Activated gamma-delta T cell treated with Interleukin-2 at 50 U/mL for 16 hours (primary cell): ENCODE measurements around the gene PORCN.

ENCODE experiments used
- DNase-seq: peaks from one replicate; pipeline ENCODE4 v3.0.0-alpha.2; 2020

PORCN gene

GRCh38 chrX:48508400-48509244, at the start of gene PORCN:
Gene PORCN, plus strand, starts transcription at chrX:48508992. Its CDS starts 829 bp downstream, at chrX:48509821.
- DNase-seq, result peak; percentile 77

- DNase-seq, result no peak
These were observed 49.3 kb upstream of the PORCN start for GRCh38 chrX:48459483-48459882.

GRCh38 chrX:48460031-48460430, 48.8 kb upstream of the PORCN start:
- DNase-seq, result no peak

- DNase-seq, result no peak
These were observed 48.2 kb upstream of the PORCN start for GRCh38 chrX:48460606-48461005.

- no peak for DNase-seq
These were observed 47.0 kb upstream of the PORCN start for GRCh38 chrX:48461830-48462229.

- DNase-seq, result no peak
These were observed 43.4 kb upstream of the PORCN start for GRCh38 chrX:48465336-48465933.

- no peak for DNase-seq
These were observed 42.1 kb upstream of the PORCN start for GRCh38 chrX:48466696-48467095.

- DNase-seq, result no peak
These were observed 41.5 kb upstream of the PORCN start for GRCh38 chrX:48467281-48467761.

- DNase-seq, result peak; percentile 16
These were observed 40.5 kb upstream of the PORCN start for GRCh38 chrX:48468247-48468671.

- peak; percentile 29 for DNase-seq
These were observed 39.8 kb upstream of the PORCN start for GRCh38 chrX:48468693-48469691.

GRCh38 chrX:48470110-48470832, 38.5 kb upstream of the PORCN start, which contains the start of gene SLC38A5:
Gene SLC38A5, minus strand, starts transcription at chrX:48470260. Its CDS starts 2,336 bp downstream, at chrX:48467924.
- no peak for DNase-seq

- no peak for DNase-seq
These were observed 38.0 kb upstream of the PORCN start for GRCh38 chrX:48470833-48471118.

- no peak for DNase-seq
These were observed 37.3 kb upstream of the PORCN start for GRCh38 chrX:48471504-48471903.

GRCh38 chrX:48472225-48472624, 36.6 kb upstream of the PORCN start:
- DNase-seq, result no peak

- no peak for DNase-seq
These were observed 35.7 kb upstream of the PORCN start for GRCh38 chrX:48472851-48473703.

GRCh38 chrX:48473704-48473990, 35.1 kb upstream of the PORCN start:
- DNase-seq, result no peak

GRCh38 chrX:48474127-48474526, 34.7 kb upstream of the PORCN start:
- no peak for DNase-seq

GRCh38 chrX:48474581-48474980, 34.2 kb upstream of the PORCN start:
- no peak for DNase-seq

- DNase-seq, result no peak
These were observed 33.5 kb upstream of the PORCN start for GRCh38 chrX:48475296-48475695.

GRCh38 chrX:48475774-48476577, 32.8 kb upstream of the PORCN start, which contains the start of gene FTSJ1:
Gene FTSJ1, plus strand, starts transcription at chrX:48476199. Its CDS starts 1,849 bp downstream, at chrX:48478048.
- peak; percentile 82 for DNase-seq

- DNase-seq, result no peak
These were observed 31.9 kb upstream of the PORCN start for GRCh38 chrX:48476919-48477318.
